ENCODE measurements around the gene DAAM2.

GRCh38 chr6:39924283-39924682 lies 132.1 kb downstream of the DAAM2 start:
- TF ChIP-seq POLR2A (IDR thresholded peaks at IDR 0.05) (no peak), EP300 (IDR thresholded peaks at IDR 0.05) (no peak)

All from stomach (tissue), 4 donors.